Chondrocyte (in vitro differentiated cells): Measurements from ENCODE around the gene ELL2. TPM values are rescaled to one million over a fixed set of nuclear protein-coding genes. Genes with fewer than 3 reads are reported as not detected.
"Not testable (repeated sequence)": the region's sequence is repeated elsewhere in the genome, so short reads cannot be mapped to it uniquely, and the experiment has no call there.

Experiments
- DNase-seq: peaks from one replicate; pipeline ENCODE4 v3.0.0; 2021; ENCODE audit warnings: mixed read lengths, low spot score
- H3K27ac Mint-ChIP-seq: one replicate; pipeline ENCODE4 v1.8.0; 2021; ENCODE audit warnings: mild to moderate bottlenecking, moderate library complexity, mixed read lengths; ENCODE audit not compliant: unreplicated experiment
- H3K27me3 Mint-ChIP-seq: 2 replicates; pipeline ENCODE4 v1.8.0; 2021; ENCODE audit warnings: low read depth, mixed read lengths
- H3K36me3 Mint-ChIP-seq: 2 replicates; pipeline ENCODE4 v1.8.0; 2021; ENCODE audit warnings: low read depth, mixed read lengths
- H3K4me1 Mint-ChIP-seq: 2 replicates; pipeline ENCODE4 v1.8.0; 2021; ENCODE audit warnings: low read depth, mild to moderate bottlenecking, mixed read lengths
- H3K4me3 Mint-ChIP-seq: one replicate; pipeline ENCODE4 v1.8.0; 2021; ENCODE audit warnings: mild to moderate bottlenecking, moderate library complexity, mixed read lengths; ENCODE audit not compliant: unreplicated experiment
- H3K9me3 Mint-ChIP-seq: 2 replicates; pipeline ENCODE4 v1.8.0; 2021; ENCODE audit warnings: low read depth, mixed read lengths
- CTCF ChIP-seq: fragments of 200-600 bp; sonication (generic); IDR thresholded peaks from 2 replicates; pipeline ENCODE4 v1.5.0; 2021; ENCODE audit warnings: antibody characterized with exemption, mild to moderate bottlenecking, moderate library complexity
- total RNA-seq: library from RNA; stranded (reverse); gene quantifications from 3 replicates; pipeline ENCODE4 v1.2.1, GENCODE V29; 2021

ELL2 gene
- total RNA-seq, 1 donor from 2014 or later = 51.7 TPM

GRCh38 chr5:95838001-95838520, 123.6 kb downstream of the ELL2 start:
- DNase-seq = no peak
- Mint-ChIP-seq H3K4me3 (no peak overlapping the region), H3K4me1 (peaks cover 40% of the 10 kb centered on the region), H3K36me3 (no peaks in the 10 kb centered on the region), H3K27me3 (no peaks in the 10 kb centered on the region), H3K9me3 (no peaks in the 10 kb centered on the region), H3K27ac (no peak overlapping the region)
- TF ChIP-seq CTCF = no peak

- Mint-ChIP-seq H3K4me1 (peaks cover 36% of the 10 kb centered on the region), H3K9me3 (no peaks in the 10 kb centered on the region), H3K27me3 (no peaks in the 10 kb centered on the region), H3K4me3 (no peak overlapping the region), H3K36me3 (no peaks in the 10 kb centered on the region), H3K27ac (no peak overlapping the region)
- DNase-seq = no peak
- TF ChIP-seq CTCF = no peak
Measured at GRCh38 chr5:95837492-95837891, 124.2 kb downstream of the ELL2 start.

GRCh38 chr5:95836971-95837370, 124.7 kb downstream of the ELL2 start:
- H3K36me3 Mint-ChIP-seq, H3K27ac Mint-ChIP-seq, H3K9me3 Mint-ChIP-seq, H3K4me3 Mint-ChIP-seq, DNase-seq, H3K27me3 Mint-ChIP-seq: not testable (repeated sequence)
- H3K4me1 Mint-ChIP-seq = peaks cover 33% of the 10 kb centered on the region

GRCh38 chr5:95836544-95836943, 125.1 kb downstream of the ELL2 start:
- no peaks in the 10 kb centered on the region for H3K9me3 Mint-ChIP-seq
- no peak overlapping the region for H3K4me3 Mint-ChIP-seq
- no peaks in the 10 kb centered on the region for H3K36me3 Mint-ChIP-seq
- H3K27me3 Mint-ChIP-seq = no peaks in the 10 kb centered on the region
- H3K4me1 Mint-ChIP-seq = peaks cover 29% of the 10 kb centered on the region
- no peak for TF ChIP-seq CTCF
- no peak overlapping the region for H3K27ac Mint-ChIP-seq
- no peak for DNase-seq

GRCh38 chr5:95835682-95836385, 125.8 kb downstream of the ELL2 start:
- Mint-ChIP-seq H3K4me1 (peaks cover 29% of the 10 kb centered on the region), H3K27me3 (no peaks in the 10 kb centered on the region), H3K4me3 (peak overlapping the region; percentile 45), H3K36me3 (no peaks in the 10 kb centered on the region), H3K9me3 (no peaks in the 10 kb centered on the region), H3K27ac (peak overlapping the region; percentile 79)
- DNase-seq = no peak
- TF ChIP-seq CTCF = no peak

Other genes with a start within 250 kb of the ELL2 start
- gene RHOBTB3, start 230.5 kb downstream of the ELL2 start, total RNA-seq = 67.1 to 75.4 TPM (median 75.2 TPM) in 3 replicates
- gene GLRX, start 139.1 kb downstream of the ELL2 start, total RNA-seq = 18.3 to 24.8 TPM (median 21.6 TPM) in 3 replicates